Adrenal gland (tissue), 5 donors: Measurements from ENCODE around the gene MOB3C.

Source experiments
- CTCF ChIP-seq, 6 experiments: fragments of 450-650 bp in 4 of 6; fragments of 200-600 bp in 2 of 6; sonication (generic) in 1 of 6; IDR thresholded peaks; 1 replicate in 5 of 6; 2 replicates in 1 of 6; pipeline versions ENCODE4 v1.5.1 to v1.8.0; 2016 to 2021; ENCODE audit warnings: antibody characterized with exemption in 6 of 6, mild to moderate bottlenecking in 2 of 6, moderate library complexity in 1 of 6
- POLR2A ChIP-seq, 2 donors: fragments of 450-650 bp; IDR thresholded peaks; one replicate each; pipeline ENCODE4 v1.6.1; 2017; ENCODE audit warnings: antibody characterized with exemption in 2 of 2, mild to moderate bottlenecking in 2 of 2, moderate library complexity in 1 of 2
- donor health status: DM: no; HTN: no; CAD: no.

GRCh38 chr1:46630719-46631118 lies 14.1 kb upstream of the MOB3C start:
- TF ChIP-seq CTCF (IDR thresholded peaks at IDR 0.05) = no peak
- TF ChIP-seq POLR2A (IDR thresholded peaks at IDR 0.05) = no peak
